Fibroblast of lung (primary cell): ENCODE data around the gene PTCHD4. TPM values are rescaled to one million over a fixed set of nuclear protein-coding genes. Genes with fewer than 3 reads are reported as not detected.

Source experiments
- DNase-seq, 2 donors: peaks; one replicate each; pipeline versions ENCODE4 v3.0.0 to v3.0.0-alpha.2; 2010; ENCODE audit warnings: low read depth in 2 of 2
- H2AFZ ChIP-seq: 2 replicates; pipeline ENCODE4 v1.5.1; 2012; ENCODE audit warnings: low read length, control low read depth, inconsistent platforms
- H3K27ac ChIP-seq: 2 replicates; pipeline ENCODE4 v1.5.1; 2011; ENCODE audit warnings: low read length, control low read depth; ENCODE audit not compliant: insufficient read depth
- H3K27me3 ChIP-seq: 2 replicates; pipeline ENCODE4 v1.5.1; 2011; ENCODE audit warnings: mild to moderate bottlenecking, low read length; ENCODE audit not compliant: control insufficient read depth, insufficient read depth
- H3K36me3 ChIP-seq: 2 replicates; pipeline ENCODE4 v1.5.1; 2011; ENCODE audit warnings: low read length; ENCODE audit not compliant: control insufficient read depth, insufficient read depth
- H3K4me1 ChIP-seq: 2 replicates; pipeline ENCODE4 v1.5.1; 2011; ENCODE audit warnings: low read length; ENCODE audit not compliant: control insufficient read depth, insufficient read depth; ENCODE audit errors: extremely low read depth
- H3K4me2 ChIP-seq: 2 replicates; pipeline ENCODE4 v1.5.1; 2011; ENCODE audit warnings: low read length, control low read depth; ENCODE audit not compliant: insufficient read depth; ENCODE audit errors: extremely low read depth
- H3K4me3 ChIP-seq, 4 experiments: fragments of 200-600 bp in 1 of 4; sonication (generic) in 1 of 4; replicated peaks in 1 of 4; 2 replicates each; pipeline ENCODE4 v1.5.1; 2011 to 2016; ENCODE audit warnings: low read length in 4 of 4, low read depth in 3 of 4, mild to moderate bottlenecking in 3 of 4, control low read depth in 2 of 4, inconsistent platforms in 1 of 4, mixed read lengths in 1 of 4; ENCODE audit not compliant: insufficient read depth in 1 of 4; ENCODE audit errors: control extremely low read depth in 1 of 4
- H3K79me2 ChIP-seq: 2 replicates; pipeline ENCODE4 v1.5.1; 2012; ENCODE audit warnings: mild to moderate bottlenecking, low read length, inconsistent platforms; ENCODE audit not compliant: control insufficient read depth, insufficient read depth
- H3K9ac ChIP-seq: 2 replicates; pipeline ENCODE4 v1.5.1; 2011; ENCODE audit warnings: mild to moderate bottlenecking, low read length, control low read depth; ENCODE audit not compliant: insufficient read depth
- H3K9me3 ChIP-seq: 2 replicates; pipeline ENCODE4 v1.5.1; 2012; ENCODE audit warnings: low read depth, low read length; ENCODE audit not compliant: control insufficient read depth, insufficient read depth
- H4K20me1 ChIP-seq: 2 replicates; pipeline ENCODE4 v1.5.1; 2011; ENCODE audit warnings: low read length; ENCODE audit not compliant: control insufficient read depth, insufficient read depth; ENCODE audit errors: extremely low read depth
- EZH2 ChIP-seq: IDR thresholded peaks from 2 replicates; pipeline ENCODE4 v1.5.1; 2012; ENCODE audit warnings: low read length, control low read depth, mild to moderate bottlenecking; ENCODE audit errors: missing control alignments
- polyA minus RNA-seq: library from RNA; depleted of rRNA, polyadenylated mRNA; stranded (reverse); fragments of >200 nt; gene quantifications from 2 replicates; pipeline ENCODE4 v1.2.3, GENCODE V29; 2011; ENCODE audit warnings: low replicate concordance
- polyA plus RNA-seq, 2 donors: library from polyadenylated mRNA; depleted of rRNA in 1 of 2; stranded (reverse) in 1 of 2; unstranded in 1 of 2; fragments of >200 nt; gene quantifications; 2 replicates each; pipeline ENCODE4 v1.2.1, GENCODE V29; 2011 to 2012; ENCODE audit warnings: missing spikeins in 1 of 2
- total RNA-seq: library from RNA; depleted of rRNA; stranded (reverse); fragments of >200 nt; gene quantifications from 2 replicates; pipeline ENCODE4 v1.2.1, GENCODE V29; 2014
- TF ChIP-seq, protein P1 (sequence below), 2 donors: IDR thresholded peaks in 1 of 2; conservative IDR thresholded peaks in 1 of 2; 1 replicate in 1 of 2; 2 replicates in 1 of 2; pipeline ENCODE4 v1.5.1; 2011 to 2012; ENCODE audit warnings: low read length in 2 of 2, control low read depth in 1 of 2, inconsistent platforms in 1 of 2, low read depth in 1 of 2, mild to moderate bottlenecking in 1 of 2

Gene PTCHD4
- total RNA-seq (4.4 and 5.8 TPM in 2 replicates), polyA plus RNA-seq (0.57 and 0.99 TPM in 2 replicates), polyA minus RNA-seq (0.70 TPM in 1 of 2 replicates, not detected in the other)
- polyA plus RNA-seq (2012): 0.47 and 0.70 TPM in 2 replicates

DNA sequence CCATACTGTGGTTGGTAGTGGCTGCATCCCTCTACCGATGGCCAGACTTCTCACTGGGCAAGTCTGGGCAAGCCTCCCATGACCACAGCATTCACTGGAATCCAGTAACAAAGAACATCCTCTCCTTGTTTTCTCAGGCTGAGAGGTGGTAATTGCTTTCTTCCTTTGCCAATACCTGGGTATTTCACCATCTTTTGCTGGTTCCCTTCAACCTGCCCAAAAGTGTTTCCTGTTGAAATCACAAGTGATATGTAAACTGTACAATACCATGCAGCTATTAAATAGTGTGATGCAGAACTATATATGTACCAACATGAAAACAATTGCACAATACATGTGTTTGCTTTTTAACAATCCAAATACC lies at the start of gene PTCHD4:
Gene PTCHD4, minus strand, starts transcription at position 55 of the 364 bp plus-strand sequence. CDS start 42,240 bp downstream, outside the sequence.
- H3K36me3 ChIP-seq: no peaks in the 10 kb centered on the region
- H3K9me3 ChIP-seq: no peaks in the 10 kb centered on the region
- DNase-seq: peak; percentile 48 to 87
- H2AFZ ChIP-seq: peak within 1 kb of the TSS; percentile 53
- H3K27me3 ChIP-seq: no peaks in the 10 kb centered on the region
- H3K4me1 ChIP-seq: no peaks in the 10 kb centered on the region
- peak within 1 kb of the TSS in 2 of 4 experiments; percentile 54 to 61 for H3K4me3 ChIP-seq
- H4K20me1 ChIP-seq: no peaks in the 10 kb centered on the region
- no peak within 1 kb of the TSS for H3K27ac ChIP-seq
- H3K79me2 ChIP-seq: no peaks in the 10 kb centered on the region
- no peak within 1 kb of the TSS for H3K9ac ChIP-seq
- TF ChIP-seq, protein P1, sequence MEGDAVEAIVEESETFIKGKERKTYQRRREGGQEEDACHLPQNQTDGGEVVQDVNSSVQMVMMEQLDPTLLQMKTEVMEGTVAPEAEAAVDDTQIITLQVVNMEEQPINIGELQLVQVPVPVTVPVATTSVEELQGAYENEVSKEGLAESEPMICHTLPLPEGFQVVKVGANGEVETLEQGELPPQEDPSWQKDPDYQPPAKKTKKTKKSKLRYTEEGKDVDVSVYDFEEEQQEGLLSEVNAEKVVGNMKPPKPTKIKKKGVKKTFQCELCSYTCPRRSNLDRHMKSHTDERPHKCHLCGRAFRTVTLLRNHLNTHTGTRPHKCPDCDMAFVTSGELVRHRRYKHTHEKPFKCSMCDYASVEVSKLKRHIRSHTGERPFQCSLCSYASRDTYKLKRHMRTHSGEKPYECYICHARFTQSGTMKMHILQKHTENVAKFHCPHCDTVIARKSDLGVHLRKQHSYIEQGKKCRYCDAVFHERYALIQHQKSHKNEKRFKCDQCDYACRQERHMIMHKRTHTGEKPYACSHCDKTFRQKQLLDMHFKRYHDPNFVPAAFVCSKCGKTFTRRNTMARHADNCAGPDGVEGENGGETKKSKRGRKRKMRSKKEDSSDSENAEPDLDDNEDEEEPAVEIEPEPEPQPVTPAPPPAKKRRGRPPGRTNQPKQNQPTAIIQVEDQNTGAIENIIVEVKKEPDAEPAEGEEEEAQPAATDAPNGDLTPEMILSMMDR (conservative IDR thresholded peaks at IDR 0.05 in 1 of 2, IDR thresholded peaks at IDR 0.05 in 1 of 2; ENCODE audit: low read depth in 1 of 2, low read length in 2 of 2): no peak
- no peak for TF ChIP-seq EZH2
- no peak within 1 kb of the TSS for H3K4me2 ChIP-seq

DNA sequence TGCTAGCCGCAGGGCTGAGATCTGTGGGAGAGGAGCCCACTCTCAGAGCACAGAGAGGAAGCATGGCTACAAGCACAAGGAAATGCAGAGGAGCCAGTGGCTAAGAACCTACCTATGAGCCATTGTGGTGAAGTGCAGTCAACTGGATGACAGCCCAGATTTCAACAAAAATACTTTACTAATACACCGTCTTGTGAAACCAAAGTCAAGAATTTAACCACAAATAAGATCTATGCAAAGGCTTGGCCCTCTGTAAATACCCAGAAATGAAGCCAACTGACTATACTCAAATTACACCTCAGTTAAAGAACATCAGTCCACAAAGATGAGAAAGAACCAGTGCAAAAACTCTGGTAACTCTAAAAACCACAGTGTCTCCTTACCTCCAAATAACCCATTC lies 40.1 kb upstream of the PTCHD4 start:
- Histone ChIP-seq H3K4me1 (no peaks in the 10 kb centered on the region), H3K27me3 (no peaks in the 10 kb centered on the region), H3K79me2 (no peaks in the 10 kb centered on the region), H3K36me3 (no peaks in the 10 kb centered on the region), H3K4me2 (no peak overlapping the region), H3K27ac (no peak overlapping the region), H2AFZ (no peak overlapping the region), H4K20me1 (no peaks in the 10 kb centered on the region), H3K4me3 (no peak overlapping the region), H3K9ac (no peak overlapping the region), H3K9me3 (no peaks in the 10 kb centered on the region)
- DNase-seq: peak; percentile 58 to 96
- TF ChIP-seq, protein P1 (conservative IDR thresholded peaks at IDR 0.05 in 1 of 2, IDR thresholded peaks at IDR 0.05 in 1 of 2; ENCODE audit: low read depth in 1 of 2, low read length in 2 of 2): no peak
- no peak for TF ChIP-seq EZH2

DNA sequence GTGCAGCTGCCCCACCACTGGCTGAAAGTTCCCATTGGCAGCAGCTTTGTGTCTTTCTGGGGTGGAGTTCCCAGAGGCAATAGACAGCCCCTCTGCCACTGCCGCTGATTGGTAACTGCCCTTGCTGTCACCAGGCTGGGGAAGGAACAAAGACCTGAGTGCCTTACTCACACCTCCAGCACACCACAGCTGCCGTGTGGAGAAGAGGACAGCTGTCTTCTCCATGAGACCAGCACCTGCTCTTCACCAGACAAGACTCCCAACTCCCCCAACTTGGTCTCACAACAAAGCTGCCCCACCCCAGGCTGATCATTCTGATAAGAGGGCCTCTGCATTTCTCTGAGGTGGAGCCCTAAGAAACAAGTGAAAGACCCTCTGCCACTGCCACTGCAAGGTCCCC lies 39.7 kb upstream of the PTCHD4 start:
- no peaks in the 10 kb centered on the region for H3K79me2 ChIP-seq
- H3K9ac ChIP-seq: no peak overlapping the region
- H3K4me1 ChIP-seq: no peaks in the 10 kb centered on the region
- H4K20me1 ChIP-seq: no peaks in the 10 kb centered on the region
- no peaks in the 10 kb centered on the region for H3K36me3 ChIP-seq
- H3K27me3 ChIP-seq: no peaks in the 10 kb centered on the region
- H3K4me2 ChIP-seq: no peak overlapping the region
- H3K27ac ChIP-seq: no peak overlapping the region
- TF ChIP-seq EZH2: no peak
- TF ChIP-seq, protein P1 (conservative IDR thresholded peaks at IDR 0.05 in 1 of 2, IDR thresholded peaks at IDR 0.05 in 1 of 2; ENCODE audit: low read depth in 1 of 2, low read length in 2 of 2): no peak
- DNase-seq: no peak
- H3K4me3 ChIP-seq: no peak overlapping the region
- no peaks in the 10 kb centered on the region for H3K9me3 ChIP-seq
- no peak overlapping the region for H2AFZ ChIP-seq
